Measurements from ENCODE around the gene ZNF385D. TPM values are rescaled to one million over a fixed set of nuclear protein-coding genes. Genes with fewer than 3 reads are reported as not detected.

The ZNF385D gene
- total RNA-seq, 1 experiment from 2014 or later, result 0.28 TPM

GRCh38 chr3:21624524-21624923, 126.5 kb downstream of the ZNF385D start:
- no peaks in the 10 kb centered on the region for H3K27me3 ChIP-seq (ENCODE audit: insufficient read depth, low read depth)
- no peaks in the 10 kb centered on the region for H3F3A ChIP-seq (ENCODE audit: insufficient read depth, low read depth)
- TF ChIP-seq CTCF (conservative IDR thresholded peaks at IDR 0.05) (no peak), EZH2 (IDR thresholded peaks at IDR 0.05; ENCODE audit: low read depth) (no peak)
- H3K27ac ChIP-seq, result no peak overlapping the region
- intact Hi-C loops (cut with micrococcal nuclease; ENCODE audit: unreplicated experiment), result no loop called here
- no peak overlapping the region for H3K4me3 ChIP-seq
- no peaks in the 10 kb centered on the region for H4K20me1 ChIP-seq (ENCODE audit: insufficient read depth)
- H3K79me2 ChIP-seq (ENCODE audit: low read depth), result no peaks in the 10 kb centered on the region
- POLR2A ChIA-PET (ENCODE audit: unreplicated experiment), result no interaction called here
- BruUV-seq (replicated peaks), result no TSS peak
- no peaks in the 10 kb centered on the region for H3K36me3 ChIP-seq (ENCODE audit: low read depth)
- no peak overlapping the region for H3K4me2 ChIP-seq
- H3K9me2 ChIP-seq (ENCODE audit: insufficient read depth), result no peaks in the 10 kb centered on the region
- no peaks in the 10 kb centered on the region for H3K9me3 ChIP-seq (ENCODE audit: insufficient read depth, low read depth)
- CTCF ChIA-PET, result no interaction called here
- no peak for DNase-seq
- no peaks in the 10 kb centered on the region for H3K4me1 ChIP-seq (replicated peaks; ENCODE audit: insufficient read depth)
- H2AFZ ChIP-seq, result peak overlapping the region; percentile 32; the same call in 1 of the 2 replicates

GRCh38 chr3:21621181-21621651, 129.8 kb downstream of the ZNF385D start:
- Histone ChIP-seq H3K4me1 (replicated peaks; ENCODE audit: insufficient read depth) (no peaks in the 10 kb centered on the region), H3K9me3 (ENCODE audit: insufficient read depth, low read depth) (no peaks in the 10 kb centered on the region), H4K20me1 (ENCODE audit: insufficient read depth) (no peaks in the 10 kb centered on the region), H3K4me3 (no peak overlapping the region), H3K4me2 (no peak overlapping the region), H3K79me2 (ENCODE audit: low read depth) (no peaks in the 10 kb centered on the region), H3K27ac (no peak overlapping the region), H3K27me3 (ENCODE audit: insufficient read depth, low read depth) (no peaks in the 10 kb centered on the region), H2AFZ (no peak overlapping the region), H3F3A (ENCODE audit: insufficient read depth, low read depth) (no peaks in the 10 kb centered on the region), H3K36me3 (ENCODE audit: low read depth) (no peaks in the 10 kb centered on the region), H3K9me2 (ENCODE audit: insufficient read depth) (no peaks in the 10 kb centered on the region)
- TF ChIP-seq EZH2 (IDR thresholded peaks at IDR 0.05; ENCODE audit: low read depth), result no peak
- no peak for TF ChIP-seq CTCF (conservative IDR thresholded peaks at IDR 0.05)
- intact Hi-C loops (cut with micrococcal nuclease; ENCODE audit: unreplicated experiment), result no loop called here
- ChIA-PET POLR2A (ENCODE audit: unreplicated experiment) (no interaction called here), CTCF (interaction anchor here (0.6 kb wide), 1 partner anchor 1805 kb away, joined by 3 read pairs; no protein-coding TSS in a partner anchor)
- DNase-seq, result no peak
- no TSS peak for BruUV-seq (replicated peaks)

- no peaks in the 10 kb centered on the region for H3K27me3 ChIP-seq (ENCODE audit: insufficient read depth, low read depth)
- H3K4me2 ChIP-seq, result no peak overlapping the region
- H3K9me3 ChIP-seq (ENCODE audit: insufficient read depth, low read depth), result no peaks in the 10 kb centered on the region
- ChIA-PET CTCF (no interaction called here), POLR2A (ENCODE audit: unreplicated experiment) (no interaction called here)
- no peaks in the 10 kb centered on the region for H3K9me2 ChIP-seq (ENCODE audit: insufficient read depth)
- no peak overlapping the region for H2AFZ ChIP-seq
- no peaks in the 10 kb centered on the region for H3K4me1 ChIP-seq (replicated peaks; ENCODE audit: insufficient read depth)
- intact Hi-C loops (cut with micrococcal nuclease; ENCODE audit: unreplicated experiment), result no loop called here
- H4K20me1 ChIP-seq (ENCODE audit: insufficient read depth), result no peaks in the 10 kb centered on the region
- no peak overlapping the region for H3K27ac ChIP-seq
- TF ChIP-seq CTCF (conservative IDR thresholded peaks at IDR 0.05) (no peak), EZH2 (IDR thresholded peaks at IDR 0.05; ENCODE audit: low read depth) (no peak)
- H3F3A ChIP-seq (ENCODE audit: insufficient read depth, low read depth), result no peaks in the 10 kb centered on the region
- DNase-seq, result peak in 1 of 2 experiments; percentile 39
- H3K79me2 ChIP-seq (ENCODE audit: low read depth), result no peaks in the 10 kb centered on the region
- H3K4me3 ChIP-seq, result no peak overlapping the region
- BruUV-seq (replicated peaks), result no TSS peak
- no peaks in the 10 kb centered on the region for H3K36me3 ChIP-seq (ENCODE audit: low read depth)
Observed at GRCh38 chr3:21620511-21621155, 130.4 kb downstream of the ZNF385D start.

Data from PC-9 (cell line).